ENCODE measurements around the gene EREG.

The EREG gene

GRCh38 chr4:74367656-74368290, 2.8 kb downstream of the EREG start:
- Mint-ChIP-seq H3K27ac (no peak overlapping the region), H3K4me1 (ENCODE audit: low read depth) (peaks cover 9% of the 10 kb centered on the region), H3K27me3 (ENCODE audit: low read depth) (peaks cover 38% of the 10 kb centered on the region), H3K36me3 (ENCODE audit: low read depth) (no peaks in the 10 kb centered on the region), H3K4me3 (no peak overlapping the region), H3K9me3 (no peaks in the 10 kb centered on the region)

GRCh38 chr4:74368596-74368995, 3.7 kb downstream of the EREG start:
- Mint-ChIP-seq H3K27ac (no peak overlapping the region), H3K9me3 (no peaks in the 10 kb centered on the region), H3K4me1 (ENCODE audit: low read depth) (peaks cover 9% of the 10 kb centered on the region), H3K36me3 (ENCODE audit: low read depth) (no peaks in the 10 kb centered on the region), H3K27me3 (ENCODE audit: low read depth) (peaks cover 33% of the 10 kb centered on the region), H3K4me3 (no peak overlapping the region)

GRCh38 chr4:74369855-74370254, 4.9 kb downstream of the EREG start:
- Mint-ChIP-seq H3K27me3 (ENCODE audit: low read depth) (peaks cover 25% of the 10 kb centered on the region), H3K36me3 (ENCODE audit: low read depth) (no peaks in the 10 kb centered on the region), H3K4me3 (no peak overlapping the region), H3K4me1 (ENCODE audit: low read depth) (peaks cover 4% of the 10 kb centered on the region), H3K27ac (no peak overlapping the region), H3K9me3 (no peaks in the 10 kb centered on the region)

GRCh38 chr4:74370912-74371311, 6.0 kb downstream of the EREG start:
- Mint-ChIP-seq H3K36me3 (ENCODE audit: low read depth) (no peaks in the 10 kb centered on the region), H3K27ac (no peak overlapping the region), H3K9me3 (no peaks in the 10 kb centered on the region)

GRCh38 chr4:74374128-74374527, 9.2 kb downstream of the EREG start:
- no peaks in the 10 kb centered on the region for H3K9me3 Mint-ChIP-seq
- H3K4me1 Mint-ChIP-seq (ENCODE audit: low read depth), result no peaks in the 10 kb centered on the region
- no peak overlapping the region for H3K4me3 Mint-ChIP-seq
- peaks cover 7% of the 10 kb centered on the region for H3K27me3 Mint-ChIP-seq (ENCODE audit: low read depth)
- no peak overlapping the region for H3K27ac Mint-ChIP-seq
- H3K36me3 Mint-ChIP-seq (ENCODE audit: low read depth), result no peaks in the 10 kb centered on the region

More at GRCh38 chr4:74370912-74371311, 6.0 kb downstream of the EREG start:
- Mint-ChIP-seq H3K4me3 (no peak overlapping the region), H3K4me1 (ENCODE audit: low read depth) (no peaks in the 10 kb centered on the region), H3K27me3 (ENCODE audit: low read depth) (peaks cover 15% of the 10 kb centered on the region)

- Mint-ChIP-seq H3K36me3 (ENCODE audit: low read depth) (no peaks in the 10 kb centered on the region), H3K27ac (no peak overlapping the region)
These were observed 9.8 kb downstream of the EREG start for GRCh38 chr4:74374561-74375327.

GRCh38 chr4:74375824-74376426, 11.0 kb downstream of the EREG start:
- no peak overlapping the region for H3K27ac Mint-ChIP-seq
- no peaks in the 10 kb centered on the region for H3K36me3 Mint-ChIP-seq (ENCODE audit: low read depth)
- peaks cover 7% of the 10 kb centered on the region for H3K27me3 Mint-ChIP-seq (ENCODE audit: low read depth)
- H3K4me3 Mint-ChIP-seq, result no peak overlapping the region
- H3K4me1 Mint-ChIP-seq (ENCODE audit: low read depth), result no peaks in the 10 kb centered on the region
- H3K9me3 Mint-ChIP-seq, result no peaks in the 10 kb centered on the region

More at GRCh38 chr4:74374561-74375327, 9.8 kb downstream of the EREG start:
- H3K4me3 Mint-ChIP-seq, result no peak overlapping the region
- H3K27me3 Mint-ChIP-seq (ENCODE audit: low read depth), result peaks cover 7% of the 10 kb centered on the region
- H3K9me3 Mint-ChIP-seq, result no peaks in the 10 kb centered on the region
- no peaks in the 10 kb centered on the region for H3K4me1 Mint-ChIP-seq (ENCODE audit: low read depth)

- H3K4me3 Mint-ChIP-seq, result no peak overlapping the region
- no peaks in the 10 kb centered on the region for H3K4me1 Mint-ChIP-seq (ENCODE audit: low read depth)
- H3K27me3 Mint-ChIP-seq (ENCODE audit: low read depth), result peaks cover 7% of the 10 kb centered on the region
- H3K9me3 Mint-ChIP-seq, result no peaks in the 10 kb centered on the region
- H3K27ac Mint-ChIP-seq, result no peak overlapping the region
- H3K36me3 Mint-ChIP-seq (ENCODE audit: low read depth), result no peaks in the 10 kb centered on the region
These were observed 12.0 kb downstream of the EREG start for GRCh38 chr4:74376888-74377483.

GRCh38 chr4:74377714-74378113, 12.8 kb downstream of the EREG start:
- no peak overlapping the region for H3K27ac Mint-ChIP-seq
- H3K36me3 Mint-ChIP-seq (ENCODE audit: low read depth), result no peaks in the 10 kb centered on the region
- no peak overlapping the region for H3K4me3 Mint-ChIP-seq
- no peaks in the 10 kb centered on the region for H3K4me1 Mint-ChIP-seq (ENCODE audit: low read depth)
- no peaks in the 10 kb centered on the region for H3K9me3 Mint-ChIP-seq
- peaks cover 7% of the 10 kb centered on the region for H3K27me3 Mint-ChIP-seq (ENCODE audit: low read depth)

GRCh38 chr4:74378573-74378972, 13.6 kb downstream of the EREG start:
- no peaks in the 10 kb centered on the region for H3K36me3 Mint-ChIP-seq (ENCODE audit: low read depth)
- no peaks in the 10 kb centered on the region for H3K4me1 Mint-ChIP-seq (ENCODE audit: low read depth)
- no peaks in the 10 kb centered on the region for H3K9me3 Mint-ChIP-seq
- H3K4me3 Mint-ChIP-seq, result no peak overlapping the region
- H3K27me3 Mint-ChIP-seq (ENCODE audit: low read depth), result peaks cover 7% of the 10 kb centered on the region
- H3K27ac Mint-ChIP-seq, result no peak overlapping the region

- H3K4me1 Mint-ChIP-seq (ENCODE audit: low read depth), result no peaks in the 10 kb centered on the region
- H3K4me3 Mint-ChIP-seq, result no peak overlapping the region
- H3K9me3 Mint-ChIP-seq, result no peaks in the 10 kb centered on the region
- peaks cover 3% of the 10 kb centered on the region for H3K27me3 Mint-ChIP-seq (ENCODE audit: low read depth)
- H3K27ac Mint-ChIP-seq, result no peak overlapping the region
- H3K36me3 Mint-ChIP-seq (ENCODE audit: low read depth), result no peaks in the 10 kb centered on the region
These were observed 15.0 kb downstream of the EREG start for GRCh38 chr4:74379912-74380311.

- Mint-ChIP-seq H3K9me3 (no peaks in the 10 kb centered on the region), H3K27me3 (ENCODE audit: low read depth) (peaks cover 8% of the 10 kb centered on the region), H3K4me1 (ENCODE audit: low read depth) (no peaks in the 10 kb centered on the region), H3K4me3 (no peak overlapping the region), H3K27ac (no peak overlapping the region), H3K36me3 (ENCODE audit: low read depth) (no peaks in the 10 kb centered on the region)
These were observed 20.4 kb downstream of the EREG start for GRCh38 chr4:74385386-74385785.

- no peak overlapping the region for H3K4me3 Mint-ChIP-seq
- H3K9me3 Mint-ChIP-seq, result no peaks in the 10 kb centered on the region
- H3K4me1 Mint-ChIP-seq (ENCODE audit: low read depth), result no peaks in the 10 kb centered on the region
- H3K27me3 Mint-ChIP-seq (ENCODE audit: low read depth), result peaks cover 8% of the 10 kb centered on the region
- H3K27ac Mint-ChIP-seq, result no peak overlapping the region
- H3K36me3 Mint-ChIP-seq (ENCODE audit: low read depth), result no peaks in the 10 kb centered on the region
These were observed 21.2 kb downstream of the EREG start for GRCh38 chr4:74386159-74386558.

- no peak overlapping the region for H3K4me3 Mint-ChIP-seq
- H3K4me1 Mint-ChIP-seq (ENCODE audit: low read depth), result no peaks in the 10 kb centered on the region
- no peaks in the 10 kb centered on the region for H3K36me3 Mint-ChIP-seq (ENCODE audit: low read depth)
- no peak overlapping the region for H3K27ac Mint-ChIP-seq
- H3K27me3 Mint-ChIP-seq (ENCODE audit: low read depth), result peaks cover 4% of the 10 kb centered on the region
- no peaks in the 10 kb centered on the region for H3K9me3 Mint-ChIP-seq
These were observed 22.8 kb downstream of the EREG start for GRCh38 chr4:74387790-74388189.

- Mint-ChIP-seq H3K4me3 (no peak overlapping the region), H3K27ac (no peak overlapping the region), H3K27me3 (ENCODE audit: low read depth) (peaks cover 4% of the 10 kb centered on the region), H3K9me3 (no peaks in the 10 kb centered on the region), H3K36me3 (ENCODE audit: low read depth) (no peaks in the 10 kb centered on the region), H3K4me1 (ENCODE audit: low read depth) (no peaks in the 10 kb centered on the region)
These were observed 24.5 kb downstream of the EREG start for GRCh38 chr4:74389494-74389893.
